HCT116 (cell line): ENCODE data around the gene THPO. TPM values are rescaled to one million over a fixed set of nuclear protein-coding genes. Genes with fewer than 3 reads are reported as not detected.
"Not testable (repeated sequence)": the region's sequence is repeated elsewhere in the genome, so short reads cannot be mapped to it uniquely, and the experiment has no call there.

ENCODE experiments used
- ATAC-seq: fragments of 200-7000 bp; cut with Tn5 transposase; 2 replicates; pipeline ENCODE4 v1.9.1; 2020; ENCODE audit warnings: mild to moderate bottlenecking, moderate library complexity
- BruUV-seq: library from RNA; stranded (reverse); fragments of 400-500 nt; replicated peaks from 2 replicates; lab custom pipeline; 2021; lab: Mats Ljungman, UMichigan
- CTCF ChIA-PET: fragments of 300-600 bp; sonication (Branson Sonifier 250); formaldehyde crosslinking; loops from one replicate; lab custom pipeline; 2021; ENCODE audit warnings: antibody characterized with exemption; lab: Charles Lee
- POLR2A ChIA-PET: fragments of 300-600, 350-600 bp; sonication (Branson Sonifier 250); formaldehyde crosslinking; loops from one replicate; lab custom pipeline; 2021; ENCODE audit warnings: antibody characterized with exemption; lab: Charles Lee
- RAD21 ChIA-PET, 2 experiments: fragments of 300-600 bp; sonication (Branson Sonifier 250); formaldehyde crosslinking; loops; one replicate each; lab custom pipeline; 2023; ENCODE audit warnings: low total read pairs in 2 of 2; ENCODE audit not compliant: uncharacterized antibody in 2 of 2, unreplicated experiment in 2 of 2, low non-redundant PET in 1 of 2; lab: Charles Lee
- DNase-seq: peaks from one replicate; pipeline ENCODE4 v3.0.0-alpha.2; 2010; ENCODE audit warnings: low read depth, low spot score
- H2AFZ ChIP-seq: fragments of 200-600 bp; shearing (Covaris generic), sonication (generic); 2 replicates; pipeline ENCODE4 v1.6.1; 2017; ENCODE audit warnings: low read depth, mixed run types, mixed read lengths, antibody characterized with exemption, low read length; ENCODE audit not compliant: poor library complexity, severe bottlenecking
- H3K27ac ChIP-seq: 2 replicates; pipeline ENCODE4 v1.5.1; 2012; ENCODE audit warnings: low read depth, low read length
- H3K27me3 ChIP-seq: fragments of 200-600 bp; sonication (generic); 2 replicates; pipeline ENCODE4 v1.6.1; 2016; ENCODE audit warnings: mixed run types, low read length, mixed read lengths; ENCODE audit not compliant: insufficient read depth
- H3K36me3 ChIP-seq, 2 experiments: fragments of 200-500 bp in 1 of 2; fragments of 200-600 bp in 1 of 2; sonication (Bioruptor generic) in 1 of 2; sonication (generic) in 1 of 2; 2 replicates each; pipeline versions ENCODE4 v1.5.1 to v1.6.1; 2014 to 2016; ENCODE audit warnings: low read length in 2 of 2, inconsistent platforms in 1 of 2, mixed read lengths in 1 of 2, mixed run types in 1 of 2; ENCODE audit not compliant: insufficient read depth in 2 of 2, control insufficient read depth in 1 of 2
- H3K4me1 ChIP-seq, 2 experiments: fragments of 200-600 bp in 1 of 2; sonication (generic) in 1 of 2; 2 replicates each; pipeline versions ENCODE4 v1.5.1 to v1.6.1; 2012 to 2017; ENCODE audit warnings: low read length in 2 of 2, inconsistent platforms in 1 of 2, mild to moderate bottlenecking in 1 of 2, mixed read lengths in 1 of 2, mixed run types in 1 of 2, moderate library complexity in 1 of 2; ENCODE audit not compliant: insufficient read depth in 2 of 2, control insufficient read depth in 1 of 2
- H3K4me2 ChIP-seq: fragments of 200-600 bp; sonication (generic); 2 replicates; pipeline ENCODE4 v1.6.1; 2017; ENCODE audit warnings: mixed run types, low read length, mixed read lengths
- H3K4me3 ChIP-seq, 2 experiments: fragments of 200-600 bp in 1 of 2; sonication (generic) in 1 of 2; replicated peaks in 1 of 2; 2 replicates each; pipeline ENCODE4 v1.5.1; 2011 to 2016; ENCODE audit warnings: low read length in 2 of 2, control low read depth in 1 of 2, low read depth in 1 of 2, mild to moderate bottlenecking in 1 of 2, mixed read lengths in 1 of 2, mixed run types in 1 of 2
- H3K79me2 ChIP-seq: fragments of 200-600 bp; sonication (generic); 2 replicates; pipeline ENCODE4 v1.6.1; 2017; ENCODE audit warnings: mild to moderate bottlenecking, mixed run types, low read length, moderate library complexity, mixed read lengths; ENCODE audit not compliant: insufficient read depth
- H3K9ac ChIP-seq: fragments of 200-600 bp; sonication (generic); 2 replicates; pipeline ENCODE4 v1.6.1; 2016; ENCODE audit warnings: low read length, mixed read lengths
- H3K9me2 ChIP-seq: fragments of 200-600 bp; sonication (generic), shearing (Covaris generic); 2 replicates; pipeline ENCODE4 v1.6.1; 2017; ENCODE audit warnings: mixed run types, mild to moderate bottlenecking, moderate library complexity; ENCODE audit not compliant: insufficient read depth
- H3K9me3 ChIP-seq, 2 experiments: fragments of 200-500 bp in 1 of 2; fragments of 200-600 bp in 1 of 2; sonication (Bioruptor generic) in 1 of 2; sonication (generic) in 1 of 2; 2 replicates each; pipeline ENCODE4 v1.6.1; 2014 to 2017; ENCODE audit warnings: low read length in 2 of 2, mixed read lengths in 2 of 2, inconsistent platforms in 1 of 2, low read depth in 1 of 2, mild to moderate bottlenecking in 1 of 2, mixed run types in 1 of 2, moderate library complexity in 1 of 2; ENCODE audit not compliant: control insufficient read depth in 1 of 2, insufficient read depth in 1 of 2
- H4K20me1 ChIP-seq: fragments of 200-600 bp; sonication (generic), shearing (Covaris generic); 2 replicates; pipeline ENCODE4 v1.6.1; 2017; ENCODE audit warnings: mixed run types, mild to moderate bottlenecking, moderate library complexity; ENCODE audit not compliant: insufficient read depth
- ELF1 ChIP-seq: IDR thresholded peaks from 2 replicates; pipeline ENCODE4 v1.6.1; 2012; ENCODE audit warnings: low read depth, borderline replicate concordance
- EZH2phosphoT487 ChIP-seq: fragments of 200-600 bp; IDR thresholded peaks from 2 replicates; pipeline ENCODE4 v1.6.1; 2018; ENCODE audit warnings: antibody characterized with exemption, borderline replicate concordance
- POLR2A ChIP-seq: IDR thresholded peaks from 2 replicates; pipeline ENCODE4 v1.7.0; 2011; ENCODE audit warnings: borderline replicate concordance; ENCODE audit not compliant: insufficient read depth, insufficient read length; ENCODE audit errors: extremely low read depth
- YY1 ChIP-seq: IDR thresholded peaks from 2 replicates; pipeline ENCODE4 v1.6.1; 2011; ENCODE audit warnings: low read length, low read depth, moderate library complexity, mild to moderate bottlenecking; ENCODE audit not compliant: insufficient replicate concordance; ENCODE audit errors: extremely low read depth
- ZNF274 ChIP-seq: fragments of 200-500 bp; sonication (Bioruptor generic); IDR thresholded peaks from 2 replicates; pipeline ENCODE4 v1.6.1; 2014; ENCODE audit warnings: mild to moderate bottlenecking, low read depth, low read length, inconsistent platforms
- intact Hi-C: fragments of 100-400 bp; cut with micrococcal nuclease; formaldehyde crosslinking; loops from 2 replicates; pipeline ENCODE4 v1.10.0; 2022
- total RNA-seq: library from RNA; stranded (reverse); gene quantifications from one replicate; pipeline ENCODE4 v1.2.1, GENCODE V29; 2021; ENCODE audit not compliant: unreplicated experiment
- TF ChIP-seq, protein P1 (sequence below), 3 experiments: fragments of 200-600 bp in 1 of 3; sonication (generic) in 1 of 3; IDR thresholded peaks in 2 of 3; conservative IDR thresholded peaks in 1 of 3; 2 replicates each; pipeline ENCODE4 v1.5.1; 2012 to 2017; ENCODE audit warnings: low read depth in 2 of 3, low read length in 2 of 3, antibody characterized with exemption in 1 of 3, borderline replicate concordance in 1 of 3, control low read depth in 1 of 3, mild to moderate bottlenecking in 1 of 3, mixed read lengths in 1 of 3, mixed run types in 1 of 3, moderate library complexity in 1 of 3; ENCODE audit not compliant: insufficient read depth in 1 of 3
- TF ChIP-seq, protein P2 (sequence below): IDR thresholded peaks from 2 replicates; pipeline ENCODE4 v1.6.1; 2011; ENCODE audit warnings: mild to moderate bottlenecking, low read length, moderate library complexity; ENCODE audit not compliant: insufficient replicate concordance; ENCODE audit errors: extremely low read depth
- TF ChIP-seq, protein P3 (sequence below): IDR thresholded peaks from 2 replicates; pipeline ENCODE4 v1.6.1; 2012

THPO gene
- total RNA-seq, 1 experiment from 2014 or later, result not detected

GRCh38 chr3:184341925-184342324, 36.1 kb downstream of the THPO start:
- Histone ChIP-seq H3K9me3 (no peaks in the 10 kb centered on the region), H3K4me1 (peaks cover 11 to 24% of the 10 kb centered on the region in 2 experiments), H3K27ac (no peak overlapping the region), H4K20me1 (no peaks in the 10 kb centered on the region), H3K4me2 (no peak overlapping the region), H3K79me2 (peaks cover 14% of the 10 kb centered on the region; the same call in 1 of the 2 replicates), H2AFZ (no peak overlapping the region), H3K9ac (no peak overlapping the region), H3K36me3 (peaks cover 5 to 9% of the 10 kb centered on the region in 2 experiments; a peak in 2 of 4 replicates), H3K4me3 (no peak overlapping the region), H3K9me2 (no peaks in the 10 kb centered on the region), H3K27me3 (no peaks in the 10 kb centered on the region)
- intact Hi-C loops, result no loop called here
- no peak for DNase-seq
- TF ChIP-seq YY1 (no peak), ZNF274 (no peak), EZH2phosphoT487 (no peak), POLR2A (no peak), ELF1 (no peak)
- TF ChIP-seq, protein P1, sequence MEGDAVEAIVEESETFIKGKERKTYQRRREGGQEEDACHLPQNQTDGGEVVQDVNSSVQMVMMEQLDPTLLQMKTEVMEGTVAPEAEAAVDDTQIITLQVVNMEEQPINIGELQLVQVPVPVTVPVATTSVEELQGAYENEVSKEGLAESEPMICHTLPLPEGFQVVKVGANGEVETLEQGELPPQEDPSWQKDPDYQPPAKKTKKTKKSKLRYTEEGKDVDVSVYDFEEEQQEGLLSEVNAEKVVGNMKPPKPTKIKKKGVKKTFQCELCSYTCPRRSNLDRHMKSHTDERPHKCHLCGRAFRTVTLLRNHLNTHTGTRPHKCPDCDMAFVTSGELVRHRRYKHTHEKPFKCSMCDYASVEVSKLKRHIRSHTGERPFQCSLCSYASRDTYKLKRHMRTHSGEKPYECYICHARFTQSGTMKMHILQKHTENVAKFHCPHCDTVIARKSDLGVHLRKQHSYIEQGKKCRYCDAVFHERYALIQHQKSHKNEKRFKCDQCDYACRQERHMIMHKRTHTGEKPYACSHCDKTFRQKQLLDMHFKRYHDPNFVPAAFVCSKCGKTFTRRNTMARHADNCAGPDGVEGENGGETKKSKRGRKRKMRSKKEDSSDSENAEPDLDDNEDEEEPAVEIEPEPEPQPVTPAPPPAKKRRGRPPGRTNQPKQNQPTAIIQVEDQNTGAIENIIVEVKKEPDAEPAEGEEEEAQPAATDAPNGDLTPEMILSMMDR (IDR thresholded peaks at IDR 0.05 in 2 of 3, conservative IDR thresholded peaks at IDR 0.05 in 1 of 3; ENCODE audit: borderline replicate concordance in 1 of 3, insufficient read depth in 1 of 3, low read depth in 2 of 3, low read length in 2 of 3), result no peak
- TF ChIP-seq, protein P2, sequence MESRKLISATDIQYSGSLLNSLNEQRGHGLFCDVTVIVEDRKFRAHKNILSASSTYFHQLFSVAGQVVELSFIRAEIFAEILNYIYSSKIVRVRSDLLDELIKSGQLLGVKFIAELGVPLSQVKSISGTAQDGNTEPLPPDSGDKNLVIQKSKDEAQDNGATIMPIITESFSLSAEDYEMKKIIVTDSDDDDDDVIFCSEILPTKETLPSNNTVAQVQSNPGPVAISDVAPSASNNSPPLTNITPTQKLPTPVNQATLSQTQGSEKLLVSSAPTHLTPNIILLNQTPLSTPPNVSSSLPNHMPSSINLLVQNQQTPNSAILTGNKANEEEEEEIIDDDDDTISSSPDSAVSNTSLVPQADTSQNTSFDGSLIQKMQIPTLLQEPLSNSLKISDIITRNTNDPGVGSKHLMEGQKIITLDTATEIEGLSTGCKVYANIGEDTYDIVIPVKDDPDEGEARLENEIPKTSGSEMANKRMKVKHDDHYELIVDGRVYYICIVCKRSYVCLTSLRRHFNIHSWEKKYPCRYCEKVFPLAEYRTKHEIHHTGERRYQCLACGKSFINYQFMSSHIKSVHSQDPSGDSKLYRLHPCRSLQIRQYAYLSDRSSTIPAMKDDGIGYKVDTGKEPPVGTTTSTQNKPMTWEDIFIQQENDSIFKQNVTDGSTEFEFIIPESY, result no peak
- TF ChIP-seq, protein P3, sequence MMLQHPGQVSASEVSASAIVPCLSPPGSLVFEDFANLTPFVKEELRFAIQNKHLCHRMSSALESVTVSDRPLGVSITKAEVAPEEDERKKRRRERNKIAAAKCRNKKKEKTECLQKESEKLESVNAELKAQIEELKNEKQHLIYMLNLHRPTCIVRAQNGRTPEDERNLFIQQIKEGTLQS, result no peak
- POLR2A ChIA-PET, result no interaction called here
- no TSS peak for BruUV-seq
- ATAC-seq, result no peak
- RAD21 ChIA-PET, result no interaction called here
- CTCF ChIA-PET, result no interaction called here

DNA sequence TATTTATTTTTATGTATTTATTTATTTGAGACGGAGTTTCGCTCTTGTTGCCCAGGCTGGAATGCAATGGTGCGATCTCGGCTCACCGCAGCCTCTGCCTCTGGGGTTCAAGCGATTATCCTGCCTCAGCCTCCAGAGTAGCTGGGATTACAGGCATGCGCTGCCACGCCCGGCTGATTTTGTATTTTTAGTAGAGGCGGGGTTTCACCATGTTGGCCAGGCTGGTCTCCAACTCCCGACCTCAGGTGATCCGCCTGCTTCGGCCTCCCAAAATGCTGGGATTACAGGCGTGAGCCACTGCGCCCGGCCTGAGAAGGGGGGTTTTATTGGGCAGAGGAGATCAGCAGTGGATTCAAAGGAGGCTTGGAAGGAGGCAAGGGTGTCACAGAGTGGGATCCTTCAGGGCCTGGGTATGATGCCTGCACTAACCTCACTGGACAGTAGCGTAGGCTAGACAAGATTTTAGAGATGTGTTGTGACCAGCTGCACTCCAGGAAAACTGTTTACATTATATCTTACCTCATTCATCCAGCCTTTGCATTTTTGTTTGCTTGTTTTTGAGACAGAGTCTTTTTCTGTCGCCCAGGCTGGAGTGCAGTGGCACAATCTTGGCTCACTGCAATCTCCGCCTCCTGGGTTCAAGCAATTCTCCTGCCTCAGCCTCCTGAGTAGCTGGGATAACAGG, 38.4 kb downstream of the THPO start:
- H3K27ac ChIP-seq, RAD21 ChIA-PET, CTCF ChIA-PET, H3K36me3 ChIP-seq, H3K4me3 ChIP-seq, H3K27me3 ChIP-seq, DNase-seq, intact Hi-C loops, H3K4me2 ChIP-seq, H3K9me2 ChIP-seq, H4K20me1 ChIP-seq, H3K9ac ChIP-seq, BruUV-seq, ATAC-seq, POLR2A ChIA-PET, H3K9me3 ChIP-seq, H2AFZ ChIP-seq: not testable (repeated sequence)
- Histone ChIP-seq H3K4me1 (peaks cover 2 to 29% of the 10 kb centered on the region in 2 experiments; a peak in 3 of 4 replicates), H3K79me2 (peaks cover 22% of the 10 kb centered on the region; the same call in 1 of the 2 replicates)
